ENCODE measurements around the gene DGKG.

GRCh38 chr3:186400662-186401061 lies 38.6 kb upstream of the DGKG start:
- TF ChIP-seq CTCF (IDR thresholded peaks at IDR 0.05): no peak
- no peak for TF ChIP-seq POLR2A (IDR thresholded peaks at IDR 0.05)

All from tibial nerve (tissue), 3 donors.